ENCODE data around the gene OR8B8.
"Not testable (repeated sequence)": the region's sequence is repeated elsewhere in the genome, so short reads cannot be mapped to it uniquely, and the experiment has no call there.

Gene OR8B8, protein sequence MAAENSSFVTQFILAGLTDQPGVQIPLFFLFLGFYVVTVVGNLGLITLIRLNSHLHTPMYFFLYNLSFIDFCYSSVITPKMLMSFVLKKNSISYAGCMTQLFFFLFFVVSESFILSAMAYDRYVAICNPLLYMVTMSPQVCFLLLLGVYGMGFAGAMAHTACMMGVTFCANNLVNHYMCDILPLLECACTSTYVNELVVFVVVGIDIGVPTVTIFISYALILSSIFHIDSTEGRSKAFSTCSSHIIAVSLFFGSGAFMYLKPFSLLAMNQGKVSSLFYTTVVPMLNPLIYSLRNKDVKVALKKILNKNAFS

DNA sequence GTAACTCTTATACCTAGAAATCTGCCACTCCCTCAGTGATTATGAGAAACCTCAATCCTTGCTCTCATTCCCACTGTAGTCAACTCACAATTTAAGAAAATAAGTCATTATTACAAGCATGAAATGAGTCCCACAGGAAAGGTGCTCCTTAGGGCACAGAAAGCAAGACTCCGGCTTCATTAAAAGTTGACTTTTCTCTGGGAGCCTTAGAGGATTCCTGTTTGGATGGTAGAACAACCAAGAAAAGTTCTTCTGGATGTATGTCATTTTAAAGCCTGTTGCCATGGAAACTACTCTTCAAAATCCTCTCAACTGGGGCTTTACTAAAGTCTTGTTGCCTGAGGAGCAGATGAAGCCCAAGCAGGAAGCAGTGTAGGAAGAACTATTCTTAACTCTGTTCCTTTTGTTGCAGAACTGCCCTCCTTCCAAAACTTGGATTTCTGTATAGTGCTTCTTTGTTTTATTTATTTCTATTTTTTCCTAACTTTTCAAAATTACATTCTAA, at the start of gene OR8B8:
Gene OR8B8, minus strand, starts transcription at position 51 of the 505 bp plus-strand sequence. CDS start 4,611 bp downstream, outside the sequence.
- no peak for FAIRE-seq
- DNase-seq (ENCODE audit: insufficient read length, low spot score): no peak

DNA sequence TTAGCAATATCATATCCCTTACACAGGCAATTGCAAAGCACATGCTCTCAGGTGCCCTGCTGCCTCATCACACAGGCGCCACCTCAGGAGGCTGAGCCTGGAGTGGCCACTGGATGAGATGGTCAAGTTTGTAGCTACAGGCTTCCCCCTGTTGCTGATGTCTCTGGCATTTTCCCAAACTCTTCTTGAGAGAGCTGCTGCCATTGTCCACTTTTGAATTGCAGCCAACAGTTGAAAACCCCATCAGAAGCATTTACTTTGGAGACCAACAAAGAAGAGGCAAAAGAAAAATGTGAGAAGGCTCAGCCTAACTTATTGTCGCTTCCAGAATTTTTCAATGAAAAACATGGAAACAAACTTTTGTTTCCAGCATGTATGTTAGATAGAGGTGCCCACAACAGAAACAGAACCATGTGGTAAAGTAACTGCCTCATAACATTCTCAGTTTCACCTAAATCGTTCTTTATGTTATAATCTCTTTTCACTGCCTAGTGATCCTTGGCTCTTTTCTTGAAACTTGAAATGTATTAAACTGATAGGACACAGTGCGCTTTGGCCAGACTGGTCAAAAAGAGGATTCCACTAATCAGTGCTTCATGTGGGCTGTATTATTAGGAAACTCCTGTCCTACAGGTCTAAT, 47.6 kb upstream of the OR8B8 start:
- no peak for DNase-seq (ENCODE audit: insufficient read length, low spot score)
- FAIRE-seq: no peak

DNA sequence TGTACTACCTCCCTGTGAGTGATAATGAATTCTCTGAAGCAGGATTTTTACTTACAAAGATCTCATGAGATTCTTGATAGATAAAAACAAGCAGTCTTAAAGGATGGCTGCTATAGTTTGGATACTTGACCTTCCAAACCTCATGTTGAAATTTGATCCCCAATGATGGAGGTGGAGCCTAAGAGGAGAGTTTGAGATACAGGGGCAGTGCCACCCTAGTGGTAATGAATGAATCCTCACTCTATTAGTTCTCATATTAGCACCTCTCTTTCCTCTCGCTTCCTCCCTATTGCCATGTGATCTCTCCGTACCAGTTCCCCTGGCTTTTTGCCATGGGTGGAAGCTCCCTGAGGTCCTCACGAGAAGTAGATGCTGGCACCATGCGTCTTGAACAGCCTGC, 37.9 kb upstream of the OR8B8 start:
- no peak for DNase-seq (ENCODE audit: insufficient read length, low spot score)
- FAIRE-seq: no peak

DNA sequence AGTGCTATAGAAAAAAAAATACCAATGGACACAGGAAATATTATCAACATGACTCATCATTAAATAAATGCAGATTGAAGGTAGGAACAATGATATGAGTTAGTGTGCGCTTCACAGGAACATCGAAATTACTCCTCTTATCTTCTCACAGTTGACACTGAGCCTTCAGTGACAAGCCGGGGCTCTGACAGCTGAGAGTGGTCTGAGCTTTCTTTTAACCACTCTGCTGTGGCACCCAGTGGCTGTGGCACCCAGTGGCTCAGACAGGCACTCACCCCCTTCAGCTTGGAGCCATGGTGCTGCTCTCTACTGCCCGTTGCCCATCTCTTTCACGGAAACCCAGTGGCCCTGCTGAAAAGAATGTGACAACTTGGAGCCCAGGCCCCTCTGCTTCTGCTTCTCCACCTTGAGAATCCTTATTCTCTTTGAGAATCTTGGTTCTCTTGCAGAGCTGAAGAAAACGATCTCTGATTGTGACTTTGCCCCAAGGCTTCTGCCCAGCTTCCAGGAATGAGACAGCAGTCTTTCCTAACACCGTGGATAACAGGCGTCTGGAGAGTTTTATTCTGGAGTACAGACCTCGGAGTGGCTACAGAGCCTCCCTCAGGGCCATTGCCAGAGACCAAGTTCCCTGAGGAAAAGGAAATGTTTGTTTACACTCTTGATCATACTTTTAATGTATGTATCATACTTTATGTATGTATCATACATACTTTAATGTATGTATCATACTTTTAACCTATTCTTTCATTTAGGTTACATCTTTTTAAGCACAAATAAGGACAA, 37.1 kb upstream of the OR8B8 start:
- DNase-seq (ENCODE audit: insufficient read length, low spot score) (no peak), FAIRE-seq (no peak)

DNA sequence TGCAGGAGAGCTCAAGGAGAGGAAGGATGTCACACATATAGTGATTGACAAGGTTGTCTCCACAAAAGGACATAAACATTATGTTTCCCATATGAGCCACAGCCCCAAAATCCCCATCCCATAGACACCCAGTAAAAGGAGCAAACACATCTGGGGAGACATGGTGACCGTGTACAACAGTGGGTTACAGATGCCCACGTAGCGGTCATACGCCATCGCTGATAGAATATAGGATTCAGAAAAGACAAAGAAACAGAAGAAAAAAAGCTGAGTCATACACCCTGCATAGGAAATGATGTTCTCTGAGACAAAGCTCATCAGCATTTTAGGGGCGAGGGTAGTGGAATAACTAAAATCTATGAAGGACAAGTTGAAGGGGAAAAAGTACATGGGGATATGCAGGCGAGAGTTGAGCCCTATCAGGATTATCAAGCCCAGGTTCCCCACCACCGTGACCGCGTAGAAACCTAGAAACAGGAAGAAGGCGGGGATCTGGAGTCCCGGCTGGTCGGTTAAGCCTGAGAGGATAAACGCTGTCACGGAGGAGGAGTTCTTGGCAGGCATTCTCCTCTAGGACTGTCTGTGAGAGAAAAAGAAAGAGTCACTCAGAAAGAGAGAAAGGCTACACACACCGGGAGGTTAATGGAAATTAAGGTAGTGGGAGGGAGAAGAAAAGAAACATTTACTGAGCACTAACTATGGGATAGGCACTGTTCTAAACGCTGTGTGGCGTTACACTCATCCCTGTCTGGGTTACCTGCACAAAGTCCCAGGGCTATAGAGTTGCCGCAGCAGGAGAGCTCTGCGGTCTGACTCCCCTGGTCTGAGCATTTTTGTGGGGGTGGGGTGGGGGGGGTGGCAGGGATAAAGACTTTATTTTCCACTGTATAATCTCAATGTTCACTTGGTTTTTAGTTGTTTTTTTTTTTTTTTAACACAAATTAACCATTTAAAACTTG, 36.1 kb upstream of the OR8B8 start:
- DNase-seq (ENCODE audit: insufficient read length, low spot score) (no peak), FAIRE-seq (no peak)

DNA sequence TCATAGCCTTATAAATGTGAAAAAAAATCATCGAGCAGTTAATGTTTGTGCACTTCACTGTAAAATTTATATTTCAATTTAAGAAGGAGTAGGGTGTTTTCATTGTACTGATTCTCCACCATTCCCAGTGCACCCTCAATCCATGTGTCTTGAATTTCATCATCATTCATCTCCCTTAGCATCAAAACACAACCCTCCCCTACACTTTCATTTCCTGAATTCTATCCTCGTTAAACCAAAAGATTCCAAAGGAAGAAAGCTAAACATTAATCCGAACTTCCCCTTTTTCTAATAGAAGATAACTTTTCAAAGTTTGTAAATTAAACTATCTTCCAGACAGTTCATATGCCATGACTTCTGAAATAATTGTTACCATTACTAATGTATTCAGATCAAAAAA, 34.1 kb upstream of the OR8B8 start:
- DNase-seq (ENCODE audit: insufficient read length, low spot score) (no peak), FAIRE-seq (no peak)

DNA sequence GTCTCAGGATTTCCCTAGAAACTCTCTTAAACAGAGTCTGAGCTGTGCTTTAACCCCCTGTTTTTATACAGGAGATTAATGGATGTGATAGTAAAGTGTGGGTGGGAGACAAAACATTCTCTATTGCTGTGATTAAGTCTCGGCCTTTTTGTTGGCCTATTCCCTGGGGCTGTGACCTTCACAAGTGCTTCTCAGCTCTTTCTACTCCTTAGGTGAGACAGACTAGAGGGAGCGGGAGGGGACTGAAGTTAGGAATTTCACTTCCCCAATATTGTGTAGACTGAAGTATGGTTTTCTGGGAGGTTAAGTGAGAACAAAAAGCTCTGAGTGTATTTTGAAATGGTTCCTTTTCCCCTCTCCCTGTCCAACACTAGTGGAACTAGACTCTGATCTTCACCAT, 29.8 kb upstream of the OR8B8 start:
- FAIRE-seq (no peak), DNase-seq (ENCODE audit: insufficient read length, low spot score) (no peak)

DNA sequence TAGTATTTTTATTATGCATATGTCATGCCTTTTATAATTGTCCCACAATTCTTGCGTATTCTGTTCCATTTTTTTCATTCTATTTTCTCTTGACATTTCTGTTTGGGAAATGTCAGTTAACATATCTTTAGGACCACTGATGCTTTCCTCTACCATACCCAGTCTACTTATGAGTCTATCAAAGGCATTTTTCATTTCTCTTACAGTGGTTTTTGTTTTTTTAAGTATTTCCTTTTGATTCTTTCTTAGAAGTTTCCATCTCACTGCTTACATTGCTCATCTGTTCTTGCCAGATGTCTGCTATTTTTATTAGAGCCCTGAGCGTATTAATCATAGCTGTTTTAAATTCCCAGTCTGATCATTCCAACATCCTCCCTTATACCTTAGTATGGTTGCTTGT, 29.3 kb upstream of the OR8B8 start:
- FAIRE-seq (no peak), DNase-seq (ENCODE audit: insufficient read length, low spot score) (no peak)

DNA sequence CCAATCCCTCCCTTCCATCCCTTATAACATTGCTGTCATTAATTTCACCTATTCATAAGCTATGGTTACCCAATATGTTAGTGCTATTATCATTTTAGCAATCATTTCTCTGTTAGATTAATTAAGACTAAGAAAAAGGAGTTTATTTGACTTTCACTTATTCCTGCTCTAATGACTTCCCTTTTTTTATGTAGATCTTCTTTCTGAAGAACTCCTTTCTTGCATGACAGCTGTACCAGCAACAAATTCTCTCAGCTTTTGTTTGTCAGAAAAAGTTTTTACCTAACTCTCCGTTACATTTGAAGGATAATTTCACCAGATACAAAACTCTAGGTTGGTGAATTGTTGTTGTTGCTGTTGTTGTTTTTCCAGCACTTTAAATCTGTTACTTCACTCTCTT, 28.6 kb upstream of the OR8B8 start:
- DNase-seq (ENCODE audit: insufficient read length, low spot score): no peak
- FAIRE-seq: no peak

DNA sequence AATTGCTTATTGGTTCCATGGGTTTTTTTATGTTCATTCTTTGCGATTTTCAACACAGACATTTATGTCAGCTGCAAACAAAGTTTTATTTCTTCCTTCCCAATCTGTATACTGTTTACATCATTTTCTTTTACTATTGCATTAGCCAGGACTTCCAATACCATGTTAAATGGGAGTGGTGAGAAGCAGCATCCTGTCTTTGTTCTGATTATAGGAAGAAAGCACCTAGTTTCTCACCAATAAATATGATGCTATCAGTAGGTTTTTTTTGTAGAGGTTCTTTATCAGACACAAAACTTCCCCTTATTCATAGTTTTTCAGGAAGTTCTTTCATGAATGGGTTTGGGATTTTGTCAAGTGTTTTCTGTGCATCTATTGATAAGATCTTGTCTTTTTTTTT, 28.0 kb upstream of the OR8B8 start:
- FAIRE-seq (no peak), DNase-seq (ENCODE audit: insufficient read length, low spot score) (no peak)

DNA sequence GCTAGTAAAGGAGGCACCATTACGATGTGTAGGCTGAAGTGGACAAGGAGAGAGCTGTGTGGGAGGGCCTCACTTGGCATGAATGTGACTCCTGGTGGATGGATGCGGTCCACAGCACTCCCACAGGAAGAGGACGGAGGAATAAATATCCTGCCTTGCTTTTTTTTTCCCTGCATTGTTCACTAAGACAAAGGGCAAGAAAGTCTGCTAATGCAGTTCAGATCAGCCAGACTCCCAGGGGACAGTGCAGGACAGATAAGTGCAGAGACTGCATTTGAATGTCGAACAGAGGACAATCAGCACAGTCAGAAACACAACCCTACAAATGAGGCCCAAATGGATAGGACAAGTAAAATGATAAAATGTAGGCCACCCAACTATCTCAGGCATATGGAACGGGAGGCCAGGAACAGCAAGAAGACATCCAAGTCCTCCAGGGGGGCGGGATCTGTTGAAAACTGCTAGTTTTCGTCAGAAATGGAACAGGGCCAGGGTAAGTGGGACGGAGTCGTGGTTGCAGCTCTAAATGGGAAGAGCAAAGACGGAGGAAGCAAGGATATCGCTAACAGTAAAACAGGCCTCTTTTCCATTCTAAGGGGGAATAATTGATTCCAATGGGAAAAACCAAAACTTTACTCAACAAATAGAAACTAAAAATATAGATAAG, 25.2 kb upstream of the OR8B8 start:
- DNase-seq (ENCODE audit: insufficient read length, low spot score) (no peak), FAIRE-seq (no peak)

DNA sequence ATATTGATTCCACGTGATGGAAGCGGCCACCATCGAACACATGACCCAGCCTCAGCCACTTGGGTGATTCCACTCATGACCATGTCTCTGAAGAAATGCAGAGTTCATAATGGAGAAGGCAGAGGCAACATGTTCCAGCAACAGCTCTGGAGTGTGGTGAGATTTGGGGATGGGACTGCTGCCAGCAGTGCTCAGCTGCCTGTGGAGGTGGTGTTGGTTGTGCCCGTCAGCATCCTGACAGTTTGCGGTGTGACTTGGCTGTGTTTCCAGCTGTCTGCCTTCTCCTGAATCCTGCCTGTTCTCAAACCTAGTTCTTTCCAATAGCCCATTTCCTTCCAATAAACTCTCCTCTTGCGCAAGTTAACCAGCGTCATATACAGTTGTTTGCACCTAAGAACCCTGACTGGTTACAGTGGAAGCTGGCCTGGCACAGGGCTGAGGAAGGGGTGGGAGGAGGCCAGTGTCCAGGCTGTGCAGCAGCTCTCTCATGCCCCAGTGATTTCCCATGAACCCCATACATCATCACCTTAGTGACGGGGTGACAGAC, 22.0 kb upstream of the OR8B8 start:
- no peak for DNase-seq (ENCODE audit: insufficient read length, low spot score)
- FAIRE-seq: no peak

DNA sequence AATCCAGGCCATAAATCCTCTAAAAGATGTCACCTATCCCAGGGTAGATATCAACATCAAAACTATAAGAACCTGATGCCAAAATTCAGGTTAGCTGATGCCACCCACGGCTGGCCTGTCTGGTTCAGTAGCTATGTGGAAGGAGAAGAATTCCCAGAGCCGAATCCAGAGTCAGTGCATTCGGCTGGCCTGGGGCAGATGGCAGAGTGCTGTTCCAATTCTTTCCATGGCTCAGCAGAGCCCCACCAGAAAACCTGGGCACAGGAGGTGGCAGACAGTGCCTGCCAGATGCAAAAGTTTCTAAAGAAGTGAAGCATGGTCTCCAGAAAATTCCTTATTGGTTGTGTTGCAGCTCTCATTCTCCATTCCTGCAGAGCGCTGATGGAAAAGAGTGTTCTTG, 19.9 kb upstream of the OR8B8 start:
- DNase-seq (ENCODE audit: insufficient read length, low spot score) (no peak), FAIRE-seq (no peak)

DNA sequence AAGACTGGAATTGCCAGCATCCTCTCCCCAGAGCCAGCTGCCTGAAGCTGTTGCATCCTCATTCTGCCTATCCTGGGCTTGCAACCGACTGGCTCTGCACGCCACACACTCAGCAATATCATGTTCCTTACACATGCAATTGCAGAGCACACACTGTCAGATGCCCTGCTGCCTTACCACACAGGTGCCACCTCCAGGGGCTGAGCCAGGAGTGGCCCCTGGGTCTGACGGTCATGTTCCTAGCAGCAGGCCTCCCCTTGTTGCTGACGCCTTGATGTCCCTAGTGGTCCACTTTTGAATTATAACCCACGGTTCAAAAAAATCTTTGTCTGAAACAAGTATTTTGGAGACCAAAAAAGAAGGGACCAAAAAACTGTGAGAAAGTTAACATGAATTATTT, 18.5 kb upstream of the OR8B8 start:
- DNase-seq (ENCODE audit: insufficient read length, low spot score) (no peak), FAIRE-seq (no peak)

DNA sequence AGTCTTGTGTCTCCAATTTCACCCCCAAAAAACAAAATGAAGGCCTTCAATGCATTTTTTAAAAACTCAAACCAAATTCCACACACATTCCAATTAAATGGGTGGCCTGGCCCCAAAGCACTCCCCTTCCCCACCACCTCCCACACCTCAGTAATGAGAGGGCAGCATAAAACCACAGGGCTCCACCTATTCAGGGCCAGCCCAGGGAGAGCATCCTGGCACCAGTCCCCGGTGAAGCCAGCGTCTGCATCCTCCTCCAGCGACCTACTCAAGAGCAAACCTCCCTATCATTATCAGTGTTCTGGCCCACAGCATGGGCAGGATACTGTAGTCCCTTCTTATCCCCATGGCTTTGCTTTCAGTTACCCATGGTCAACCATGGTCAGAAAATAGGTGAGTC, 17.8 kb upstream of the OR8B8 start:
- no peak for FAIRE-seq

DNA sequence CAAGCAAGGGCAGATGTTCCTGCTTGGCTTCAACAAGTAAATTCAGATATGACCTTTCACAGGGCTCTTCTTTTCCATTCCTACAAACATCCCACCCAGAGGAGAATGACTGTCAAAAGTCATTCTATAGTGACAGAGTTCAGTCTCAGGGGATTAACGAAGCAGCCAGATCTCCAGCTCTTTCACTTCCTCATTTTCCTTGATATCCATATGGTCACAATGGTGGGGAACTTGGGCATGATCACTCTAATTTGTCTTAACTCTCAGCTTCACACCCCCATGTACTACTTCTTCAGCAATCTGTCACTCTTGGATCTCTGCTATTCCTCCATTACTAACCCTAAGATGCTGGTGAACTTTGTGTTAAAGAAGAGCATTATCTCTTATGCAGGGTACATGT, 15.0 kb upstream of the OR8B8 start:
- no peak for FAIRE-seq
- DNase-seq (ENCODE audit: insufficient read length, low spot score): no peak

More for the DNA sequence above, 17.8 kb upstream of the OR8B8 start:
- no peak for DNase-seq (ENCODE audit: insufficient read length, low spot score)

DNA sequence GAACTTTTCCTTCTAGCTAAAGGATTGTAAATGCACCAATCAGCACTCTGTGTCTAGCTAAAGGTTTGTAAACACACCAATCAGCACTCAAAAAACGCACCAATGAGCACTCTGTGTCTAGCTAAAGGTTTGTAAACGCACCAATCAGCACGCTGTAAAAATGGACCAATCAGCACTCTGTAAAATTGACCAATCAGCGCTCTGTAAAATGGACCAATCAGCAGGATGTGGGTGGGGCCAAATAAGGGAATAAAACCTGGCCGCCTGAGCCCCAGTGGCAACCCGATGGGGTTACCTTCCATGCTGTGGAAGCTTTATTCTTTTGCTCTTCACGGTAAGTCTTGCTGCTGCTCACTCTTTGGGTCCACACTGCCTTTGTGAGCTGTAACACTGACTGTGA, 13.9 kb upstream of the OR8B8 start:
- DNase-seq (ENCODE audit: insufficient read length, low spot score); FAIRE-seq: not testable (repeated sequence)

DNA sequence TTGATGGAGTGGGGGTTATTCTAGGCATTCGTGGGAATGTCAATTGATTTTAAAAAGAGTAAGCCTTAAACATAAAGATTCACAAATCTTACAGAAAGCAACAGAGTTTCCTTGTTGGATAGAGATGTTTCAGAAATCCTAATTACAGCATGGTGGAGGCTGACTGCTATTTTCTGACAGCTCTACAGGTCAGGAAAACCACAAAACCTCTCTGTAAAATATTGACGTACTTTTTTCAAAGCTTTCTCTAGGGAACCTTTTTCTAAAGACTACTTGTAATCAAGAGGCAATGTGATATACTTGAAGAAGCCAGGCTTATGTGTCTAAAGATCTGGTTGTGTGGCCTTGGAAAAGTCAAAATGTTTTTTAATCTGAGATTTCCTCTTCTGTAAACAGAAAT, 9.1 kb upstream of the OR8B8 start:
- FAIRE-seq: no peak
- DNase-seq (ENCODE audit: insufficient read length, low spot score): no peak

DNA sequence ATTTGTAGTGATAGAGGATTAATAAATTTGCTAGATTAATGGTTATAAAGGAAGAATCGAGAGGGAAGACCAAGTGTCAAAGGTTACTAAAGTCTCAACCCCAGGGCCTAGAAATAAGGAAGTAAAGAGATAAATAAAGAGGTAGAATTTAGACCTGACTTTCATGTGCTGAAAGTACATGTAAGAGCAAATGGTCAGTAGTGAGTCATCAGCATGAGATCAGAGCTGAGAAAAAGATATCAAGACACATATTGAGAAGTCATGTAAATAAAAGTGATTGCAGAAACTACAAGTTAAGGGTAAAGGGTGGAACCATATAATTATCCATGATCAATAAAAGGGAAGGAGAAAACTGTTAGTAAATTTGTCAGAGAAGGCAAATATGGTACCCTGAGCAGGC, 1.4 kb upstream of the OR8B8 start:
- no peak for DNase-seq (ENCODE audit: insufficient read length, low spot score)
- FAIRE-seq: no peak

DNA sequence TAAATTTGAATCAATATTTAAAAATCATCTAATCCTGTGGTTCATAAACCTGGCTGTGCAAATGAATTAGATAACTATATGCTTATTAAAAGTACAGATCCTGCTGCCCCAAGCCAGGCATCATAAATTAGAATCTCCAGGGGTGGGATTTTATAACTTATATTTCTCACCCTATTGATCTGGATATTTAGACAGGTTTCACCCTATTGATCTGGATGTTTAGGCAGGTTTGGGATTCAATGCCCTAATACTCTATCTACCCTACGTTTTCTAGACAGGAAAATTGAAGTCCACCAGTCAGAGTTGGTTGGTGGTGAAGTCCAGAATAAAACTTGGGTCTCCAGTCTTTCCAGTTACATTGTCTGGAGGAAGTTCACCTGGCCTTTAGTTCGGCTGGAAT, 2.6 kb downstream of the OR8B8 start:
- FAIRE-seq (no peak), DNase-seq (ENCODE audit: insufficient read length, low spot score) (no peak)

Data from GM19239 (cell line).